Choroid plexus epithelial cell (primary cell): ENCODE data around the gene PDE2A.
A peak's percentile ranks its signal among the peaks of the same experiment; 100 is the strongest.

ENCODE experiments used
- DNase-seq: peaks from one replicate; pipeline ENCODE4 v3.0.0-alpha.2; 2010; ENCODE audit warnings: low read depth
- H3K4me3 ChIP-seq: 2 replicates; pipeline ENCODE4 v1.5.1; 2011; ENCODE audit warnings: low read depth, mild to moderate bottlenecking, control low read depth, low read length, moderate library complexity
- CTCF ChIP-seq: conservative IDR thresholded peaks from 2 replicates; pipeline ENCODE4 v1.5.1; 2011; ENCODE audit warnings: low read depth, mild to moderate bottlenecking, control low read depth, inconsistent platforms, low read length, moderate library complexity

Gene PDE2A

GRCh38 chr11:72683782-72684200 lies 9.6 kb upstream of the PDE2A start:
- no peak overlapping the region for H3K4me3 ChIP-seq
- TF ChIP-seq CTCF, result peak; percentile 96
- DNase-seq, result peak; percentile 60

- H3K4me3 ChIP-seq, result no peak overlapping the region
- no peak for DNase-seq
- no peak for TF ChIP-seq CTCF
Measured at GRCh38 chr11:72682858-72683243, 8.6 kb upstream of the PDE2A start.

GRCh38 chr11:72682238-72682857 lies 8.1 kb upstream of the PDE2A start:
- H3K4me3 ChIP-seq, result no peak overlapping the region
- no peak for DNase-seq
- TF ChIP-seq CTCF, result no peak

GRCh38 chr11:72681226-72682153 lies 7.3 kb upstream of the PDE2A start:
- no peak overlapping the region for H3K4me3 ChIP-seq
- DNase-seq, result no peak
- no peak for TF ChIP-seq CTCF

- no peak for TF ChIP-seq CTCF
- H3K4me3 ChIP-seq, result no peak overlapping the region
- no peak for DNase-seq
Measured at GRCh38 chr11:72680624-72681158, 6.5 kb upstream of the PDE2A start.

GRCh38 chr11:72679869-72680268 lies 5.6 kb upstream of the PDE2A start:
- no peak for DNase-seq
- no peak overlapping the region for H3K4me3 ChIP-seq
- TF ChIP-seq CTCF, result no peak
